ENCODE measurements around the gene CMTM3.

Gene CMTM3

GRCh38 chr16:66637806-66638205 is 33.3 kb downstream of the CMTM3 start:
- no peak for TF ChIP-seq CTCF (IDR thresholded peaks at IDR 0.05; ENCODE audit: borderline replicate concordance, insufficient read depth, low read depth, low read length)
- H3K4me3 ChIP-seq (ENCODE audit: low read depth, low read length) = no peak overlapping the region

- H3K4me3 ChIP-seq (ENCODE audit: low read depth, low read length) = no peak overlapping the region
- TF ChIP-seq CTCF (IDR thresholded peaks at IDR 0.05; ENCODE audit: borderline replicate concordance, insufficient read depth, low read depth, low read length) = no peak
Observed at GRCh38 chr16:66639091-66639885, 34.8 kb downstream of the CMTM3 start.

- TF ChIP-seq CTCF (IDR thresholded peaks at IDR 0.05; ENCODE audit: borderline replicate concordance, insufficient read depth, low read depth, low read length) = no peak
- H3K4me3 ChIP-seq (ENCODE audit: low read depth, low read length) = no peak overlapping the region
Observed at GRCh38 chr16:66640724-66641314, 36.3 kb downstream of the CMTM3 start.

GRCh38 chr16:66641387-66641786 is 36.9 kb downstream of the CMTM3 start:
- H3K4me3 ChIP-seq (ENCODE audit: low read depth, low read length) = no peak overlapping the region
- TF ChIP-seq CTCF (IDR thresholded peaks at IDR 0.05; ENCODE audit: borderline replicate concordance, insufficient read depth, low read depth, low read length) = no peak

GRCh38 chr16:66647866-66648265 is 43.4 kb downstream of the CMTM3 start:
- H3K4me3 ChIP-seq (ENCODE audit: low read depth, low read length) = no peak overlapping the region
- no peak for TF ChIP-seq CTCF (IDR thresholded peaks at IDR 0.05; ENCODE audit: borderline replicate concordance, insufficient read depth, low read depth, low read length)

- H3K4me3 ChIP-seq (ENCODE audit: low read depth, low read length) = no peak overlapping the region
- TF ChIP-seq CTCF (IDR thresholded peaks at IDR 0.05; ENCODE audit: borderline replicate concordance, insufficient read depth, low read depth, low read length) = no peak
Observed at GRCh38 chr16:66649167-66649566, 44.7 kb downstream of the CMTM3 start.
